Measurements from ENCODE around the gene SERTAD3.
A peak's percentile ranks its signal among the peaks of the same experiment; 100 is the strongest.
"Not testable (repeated sequence)": the region's sequence is repeated elsewhere in the genome, so short reads cannot be mapped to it uniquely, and the experiment has no call there.

The SERTAD3 gene

DNA sequence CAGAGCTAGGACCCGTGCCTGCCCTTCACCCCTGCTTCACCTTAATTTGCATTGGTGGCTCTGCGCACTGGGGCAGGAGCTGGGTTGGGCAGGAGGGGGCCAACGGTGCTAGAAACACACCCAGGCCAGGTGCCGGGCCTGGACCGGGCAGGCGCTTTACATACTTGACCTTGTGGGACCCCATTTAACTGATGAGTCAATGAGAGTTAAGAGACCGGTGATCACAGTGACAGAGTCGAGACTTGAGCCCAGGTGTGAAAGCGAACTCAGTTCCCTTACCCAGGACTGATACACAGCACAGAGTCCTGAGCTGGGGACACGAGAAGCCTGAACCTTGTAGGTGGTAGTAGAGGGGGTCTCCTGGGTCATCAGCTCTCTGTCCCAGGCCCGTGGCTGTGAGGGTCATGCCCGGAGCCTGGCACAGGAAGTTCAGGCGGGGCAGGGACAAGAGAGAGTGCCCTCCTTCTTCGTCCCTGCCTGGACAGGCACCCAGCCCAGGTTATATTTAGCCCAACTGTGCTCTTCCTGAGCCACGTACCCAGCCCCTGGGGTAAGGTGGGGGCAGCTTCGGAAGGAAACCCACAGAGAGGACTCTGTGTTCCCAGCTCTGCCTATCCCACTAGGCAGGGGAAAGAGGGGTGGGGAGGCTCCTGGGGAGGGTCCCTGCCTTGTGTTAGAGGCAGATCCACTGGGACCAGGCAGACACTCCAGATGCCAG, 32.9 kb downstream of the SERTAD3 start:
- Mint-ChIP-seq H3K4me3 (no peak overlapping the region), H3K27ac (peak overlapping the region; percentile 78)

DNA sequence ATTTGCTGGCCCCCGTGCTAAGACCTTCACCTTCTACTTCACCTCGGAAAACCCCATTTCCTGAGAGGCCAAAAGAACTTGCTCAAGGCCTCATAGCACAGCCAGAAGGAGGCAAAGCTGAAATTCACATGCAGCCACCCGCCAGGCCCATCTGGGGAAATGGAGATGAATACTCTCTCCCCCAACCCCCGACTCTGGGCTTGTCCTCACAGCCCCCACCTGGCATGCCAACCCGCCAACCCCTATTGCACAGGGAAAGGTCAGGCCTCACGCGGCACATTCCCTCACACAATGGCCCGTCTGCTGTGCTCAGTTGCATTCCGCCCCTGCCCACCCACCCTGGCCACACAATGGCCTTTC, 34.1 kb downstream of the SERTAD3 start:
- H3K36me3 Mint-ChIP-seq = no peaks in the 10 kb centered on the region

More for the DNA sequence above, 32.9 kb downstream of the SERTAD3 start:
- peak; percentile 22 for ATAC-seq
- Mint-ChIP-seq H3K36me3 (no peaks in the 10 kb centered on the region), H3K4me1 (peaks cover 37% of the 10 kb centered on the region), H3K27me3 (no peaks in the 10 kb centered on the region), H3K9me3 (no peaks in the 10 kb centered on the region)

DNA sequence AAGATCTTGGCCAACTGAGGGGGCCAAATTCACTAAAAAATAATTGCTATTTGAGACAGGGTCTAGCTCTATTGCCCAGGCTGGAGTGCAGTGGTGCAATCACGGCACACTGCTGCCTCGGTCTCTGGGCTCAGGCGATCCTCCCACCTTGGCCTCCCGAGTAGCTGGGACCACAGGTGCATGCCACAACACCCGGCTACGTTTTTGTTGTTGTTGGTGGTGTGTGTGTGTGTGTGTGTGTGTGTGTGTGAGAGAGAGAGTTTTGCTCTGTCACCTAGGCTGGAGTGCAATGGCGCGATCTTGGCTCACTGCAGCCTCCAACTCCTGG, 35.6 kb downstream of the SERTAD3 start:
- peaks cover 43% of the 10 kb centered on the region for H3K4me1 Mint-ChIP-seq
- ATAC-seq, H3K9me3 Mint-ChIP-seq, H3K4me3 Mint-ChIP-seq, H3K36me3 Mint-ChIP-seq, H3K27ac Mint-ChIP-seq, H3K27me3 Mint-ChIP-seq: not testable (repeated sequence)

More for the DNA sequence above, 34.1 kb downstream of the SERTAD3 start:
- H3K27me3 Mint-ChIP-seq = no peaks in the 10 kb centered on the region
- H3K4me3 Mint-ChIP-seq = no peak overlapping the region
- peak; percentile 57 for ATAC-seq
- H3K27ac Mint-ChIP-seq = peak overlapping the region; percentile 45
- H3K4me1 Mint-ChIP-seq = peaks cover 37% of the 10 kb centered on the region
- no peaks in the 10 kb centered on the region for H3K9me3 Mint-ChIP-seq

DNA sequence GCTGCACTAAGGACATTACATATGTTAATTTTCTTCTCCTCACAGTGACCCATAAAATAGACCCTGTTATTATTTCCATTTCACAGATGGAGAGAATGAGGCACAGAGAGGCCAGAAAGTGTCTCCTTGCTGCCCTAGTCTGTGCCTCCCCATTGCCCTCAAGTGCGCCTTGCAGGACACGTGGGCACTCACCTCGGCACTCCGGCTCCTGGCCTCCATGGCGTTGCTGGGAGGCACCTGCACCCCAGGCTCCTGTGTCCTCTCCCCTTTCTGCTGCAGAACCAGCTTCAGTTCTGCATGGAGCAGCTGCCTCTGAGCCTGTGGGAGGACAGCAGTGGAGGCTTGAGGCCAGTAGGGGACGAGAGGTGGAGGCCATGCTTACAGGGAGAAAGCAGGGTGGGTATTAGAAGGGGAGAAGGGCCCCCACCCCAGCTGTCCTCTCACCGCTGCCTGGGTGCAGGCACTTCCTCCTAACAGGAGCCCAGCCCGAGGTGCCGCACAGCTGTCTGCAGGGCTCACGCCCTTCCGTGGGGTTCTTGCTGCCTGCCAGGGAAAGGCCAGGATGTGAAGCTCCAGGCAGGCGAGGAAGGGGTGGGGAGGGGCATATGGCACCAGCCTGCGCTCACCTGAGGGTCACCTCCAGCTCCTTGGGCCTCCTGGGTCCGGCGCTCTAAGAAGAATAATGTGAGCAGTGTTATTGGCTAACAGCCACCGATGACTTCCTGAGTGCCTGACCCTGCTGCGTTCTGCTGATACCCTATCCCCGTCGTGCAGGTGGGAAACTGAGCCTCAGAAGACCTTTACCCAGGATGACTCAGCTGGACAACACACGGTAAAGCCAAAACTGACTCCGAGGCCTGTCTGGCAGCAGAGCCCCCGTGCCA, 36.2 kb downstream of the SERTAD3 start:
- Mint-ChIP-seq H3K4me1 (peaks cover 49% of the 10 kb centered on the region), H3K36me3 (no peaks in the 10 kb centered on the region), H3K27me3 (no peaks in the 10 kb centered on the region), H3K4me3 (no peak overlapping the region), H3K27ac (peak overlapping the region; percentile 57), H3K9me3 (no peaks in the 10 kb centered on the region)
- ATAC-seq = no peak

DNA sequence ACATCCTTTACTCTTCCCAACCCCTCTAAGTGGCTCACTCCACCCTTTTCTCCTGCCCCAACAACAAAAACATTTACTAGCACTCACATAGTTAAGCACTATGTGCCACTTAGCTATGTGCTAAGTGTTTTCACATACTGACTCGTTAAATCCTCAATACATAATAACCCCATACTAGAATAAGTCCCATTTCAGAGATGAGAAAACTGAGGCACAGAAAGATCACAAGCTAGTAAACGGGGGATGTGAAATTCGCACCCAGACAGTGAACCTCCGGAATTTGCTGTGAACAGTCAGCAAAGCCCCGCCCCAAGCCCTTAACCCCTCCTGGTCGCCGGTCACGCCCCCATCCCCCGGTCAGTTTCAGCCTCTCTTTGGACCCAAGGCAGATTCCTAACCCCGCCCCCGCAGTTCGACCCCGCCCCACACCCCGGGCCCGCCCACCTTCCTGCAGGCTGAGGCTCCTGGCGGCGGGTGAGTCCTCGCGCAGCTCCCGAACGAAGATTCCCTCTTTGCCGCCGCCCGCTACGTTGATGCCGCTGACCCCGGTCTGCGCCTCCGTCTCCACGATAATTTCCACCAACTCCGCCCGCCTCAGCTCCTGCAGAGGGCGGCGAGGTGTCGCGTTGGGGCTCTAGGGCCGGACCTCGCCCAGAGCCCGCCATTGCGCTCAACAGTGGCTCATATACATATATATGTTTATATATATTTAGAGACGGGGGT, 40.7 kb downstream of the SERTAD3 start:
- Mint-ChIP-seq H3K27me3 (peaks cover 11% of the 10 kb centered on the region), H3K9me3 (no peaks in the 10 kb centered on the region), H3K27ac (peak overlapping the region; percentile 67), H3K4me3 (peak overlapping the region; percentile 91), H3K4me1 (peaks cover 42% of the 10 kb centered on the region), H3K36me3 (peaks cover 7% of the 10 kb centered on the region)
- peak; percentile 90 for ATAC-seq

DNA sequence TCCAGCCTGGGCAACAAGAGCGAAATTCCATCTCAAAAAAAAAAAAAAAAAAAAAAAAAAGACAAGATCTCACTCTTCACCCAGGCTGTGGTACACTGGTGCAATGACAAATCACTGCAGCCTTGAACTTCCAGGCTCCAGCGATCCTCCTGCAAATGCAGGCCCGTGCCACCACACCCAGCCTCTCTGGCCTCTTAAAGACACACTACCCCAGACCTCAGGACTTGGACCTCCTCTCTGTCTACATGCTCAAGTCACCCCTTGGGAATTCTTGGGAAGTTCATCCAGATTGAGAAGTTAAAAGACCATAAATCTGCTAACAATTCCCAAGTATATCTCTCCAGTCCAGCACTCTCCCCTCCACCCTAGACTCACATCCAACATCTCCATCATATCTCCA, 43.6 kb downstream of the SERTAD3 start:
- H3K4me1 Mint-ChIP-seq = peaks cover 32% of the 10 kb centered on the region
- H3K36me3 Mint-ChIP-seq = peaks cover 7% of the 10 kb centered on the region
- H3K27me3 Mint-ChIP-seq = peaks cover 11% of the 10 kb centered on the region
- ATAC-seq = no peak
- H3K4me3 Mint-ChIP-seq = no peak overlapping the region
- H3K27ac Mint-ChIP-seq = no peak overlapping the region
- H3K9me3 Mint-ChIP-seq = no peaks in the 10 kb centered on the region

DNA sequence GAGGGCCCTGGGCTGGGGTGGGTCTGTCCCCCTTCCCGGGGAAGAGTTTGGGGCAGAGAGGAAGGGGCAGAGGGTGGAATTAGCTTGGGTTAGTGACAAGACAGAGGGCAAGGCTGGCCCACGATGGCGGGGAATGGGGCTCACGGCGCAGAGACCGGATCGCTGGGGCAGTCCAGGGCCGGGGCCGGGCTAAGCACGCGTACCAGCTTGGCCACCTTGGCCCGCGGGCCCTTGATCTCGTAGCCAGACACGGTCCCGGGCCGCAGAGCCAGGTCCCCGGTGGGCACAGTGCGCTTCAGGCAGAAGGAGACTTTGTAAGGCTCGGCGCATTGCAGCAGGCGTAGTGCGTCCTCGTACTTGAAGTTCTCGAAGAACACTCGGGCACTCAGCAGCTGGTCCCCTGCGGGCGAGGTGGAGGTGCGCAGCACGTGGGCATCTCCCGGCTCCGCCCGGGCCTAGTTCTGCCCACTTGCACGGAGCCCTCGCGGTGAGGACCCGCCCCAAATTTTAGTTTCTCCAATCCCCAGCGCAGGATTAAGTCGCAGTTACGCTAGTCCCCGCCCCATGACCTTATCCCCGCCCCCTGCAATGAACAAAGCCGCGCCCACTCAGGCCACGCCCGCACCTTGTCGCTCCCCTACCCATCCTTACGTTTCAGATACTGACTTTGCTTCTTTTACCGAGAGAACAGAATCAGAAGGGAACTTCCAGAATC, 45.6 kb downstream of the SERTAD3 start:
- ATAC-seq = peak; percentile 34
- Mint-ChIP-seq H3K27ac (no peak overlapping the region), H3K36me3 (peaks cover 7% of the 10 kb centered on the region), H3K9me3 (no peaks in the 10 kb centered on the region), H3K4me1 (peaks cover 26% of the 10 kb centered on the region), H3K27me3 (peaks cover 11% of the 10 kb centered on the region), H3K4me3 (no peak overlapping the region)

DNA sequence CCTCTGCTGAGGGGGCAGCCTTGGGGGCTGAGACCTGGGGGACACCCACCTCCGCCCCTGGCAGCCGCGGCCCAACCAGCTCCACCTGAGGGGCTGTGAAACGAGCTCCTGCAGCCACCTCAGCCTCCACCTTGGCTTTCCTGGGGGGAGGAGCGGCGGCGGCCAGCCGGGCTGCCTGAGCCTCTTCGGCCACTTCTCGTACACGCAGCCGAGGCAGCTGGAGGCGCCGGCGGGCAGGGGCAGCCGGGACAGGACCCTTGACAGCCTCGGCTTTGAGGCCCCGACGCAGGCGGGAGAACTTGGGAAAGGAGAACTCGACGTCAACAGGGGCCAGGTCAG, 46.6 kb downstream of the SERTAD3 start:
- H3K36me3 Mint-ChIP-seq = peaks cover 7% of the 10 kb centered on the region
- H3K4me1 Mint-ChIP-seq = peaks cover 19% of the 10 kb centered on the region
- no peaks in the 10 kb centered on the region for H3K9me3 Mint-ChIP-seq
- no peak overlapping the region for H3K27ac Mint-ChIP-seq
- no peak for ATAC-seq
- H3K27me3 Mint-ChIP-seq = peaks cover 11% of the 10 kb centered on the region
- H3K4me3 Mint-ChIP-seq = no peak overlapping the region

DNA sequence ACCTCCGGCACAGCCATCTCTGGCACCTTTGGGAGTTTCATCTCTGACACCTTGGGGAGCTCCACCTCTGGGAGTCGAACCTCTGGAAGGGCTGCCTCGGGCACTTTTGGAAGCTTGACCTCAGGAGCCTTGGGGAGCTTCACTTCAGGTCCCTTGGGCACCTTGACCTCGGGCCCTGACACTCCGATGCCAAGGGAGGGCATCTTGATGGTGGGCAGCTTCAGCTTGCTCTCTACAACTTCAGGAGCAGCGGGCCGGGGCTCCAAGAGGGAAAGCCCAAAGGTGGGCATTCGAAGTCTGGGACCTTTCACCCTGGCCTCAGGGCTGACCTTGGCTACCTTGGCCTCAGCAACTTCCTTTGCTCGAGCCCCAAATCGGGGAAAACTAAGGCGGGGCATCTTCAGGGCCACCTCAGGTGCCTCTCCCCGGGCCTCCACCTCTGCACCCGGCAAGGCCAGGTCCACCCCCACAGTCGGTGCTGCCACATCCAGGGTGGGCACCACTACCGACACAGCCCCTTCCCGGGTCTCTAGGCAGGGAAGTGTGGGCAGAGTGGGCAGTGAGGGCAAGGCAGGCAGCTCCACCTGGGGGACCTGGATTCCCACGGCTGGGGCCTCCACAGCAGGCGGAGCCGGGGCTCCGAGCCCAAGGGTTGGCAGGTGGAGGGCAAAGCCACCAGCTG, 47.1 kb downstream of the SERTAD3 start:
- Mint-ChIP-seq H3K4me1 (peaks cover 19% of the 10 kb centered on the region), H3K27ac (no peak overlapping the region), H3K9me3 (no peaks in the 10 kb centered on the region), H3K36me3 (peaks cover 7% of the 10 kb centered on the region), H3K4me3 (no peak overlapping the region), H3K27me3 (peaks cover 11% of the 10 kb centered on the region)
- no peak for ATAC-seq

DNA sequence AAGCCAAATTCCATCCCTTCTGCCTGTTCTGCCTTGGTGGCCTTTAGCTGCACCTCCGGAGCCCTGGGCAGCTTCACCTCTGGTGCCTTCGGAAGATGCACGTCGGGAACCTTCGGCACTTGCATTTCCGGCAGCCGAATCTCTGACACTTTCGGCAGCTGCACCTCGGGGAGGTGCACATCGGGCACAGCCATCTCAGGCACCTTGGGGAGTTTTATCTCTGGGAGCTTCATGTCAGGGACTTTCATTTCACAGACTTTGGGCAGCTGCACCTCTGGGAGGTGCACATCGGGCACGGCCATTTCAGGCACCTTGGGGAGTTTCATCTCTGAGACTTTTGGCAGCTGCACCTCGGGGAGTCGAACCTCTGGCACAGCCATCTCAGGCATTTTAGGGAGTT, 48.2 kb downstream of the SERTAD3 start:
- Mint-ChIP-seq H3K9me3 (no peaks in the 10 kb centered on the region), H3K4me1 (peaks cover 13% of the 10 kb centered on the region), H3K27me3 (peaks cover 11% of the 10 kb centered on the region), H3K36me3 (peaks cover 7% of the 10 kb centered on the region), H3K4me3 (no peak overlapping the region), H3K27ac (no peak overlapping the region)
- no peak for ATAC-seq

DNA sequence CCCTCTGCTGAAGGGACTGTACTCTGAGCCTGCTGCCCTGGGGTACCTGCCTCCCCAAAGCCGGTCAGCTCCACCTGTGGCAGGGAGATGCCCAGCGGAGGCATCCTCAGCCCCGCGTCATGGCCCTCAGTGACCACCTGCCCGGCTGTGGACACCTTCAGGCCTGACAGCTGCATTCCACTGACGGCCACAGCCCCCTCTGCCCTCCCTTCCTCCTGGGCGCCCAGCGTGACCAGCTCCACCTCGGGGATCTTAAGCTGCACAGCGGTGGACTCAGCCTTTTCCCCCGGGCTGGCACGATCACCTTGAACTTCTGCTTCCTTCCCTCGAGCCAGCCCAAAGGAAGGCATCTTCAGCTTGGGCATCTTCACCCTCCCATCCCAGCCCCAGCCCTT, 49.3 kb downstream of the SERTAD3 start:
- Mint-ChIP-seq H3K27me3 (peaks cover 20% of the 10 kb centered on the region), H3K4me1 (peaks cover 8% of the 10 kb centered on the region), H3K27ac (no peak overlapping the region), H3K9me3 (no peaks in the 10 kb centered on the region), H3K36me3 (peaks cover 7% of the 10 kb centered on the region), H3K4me3 (no peak overlapping the region)
- ATAC-seq = no peak

DNA sequence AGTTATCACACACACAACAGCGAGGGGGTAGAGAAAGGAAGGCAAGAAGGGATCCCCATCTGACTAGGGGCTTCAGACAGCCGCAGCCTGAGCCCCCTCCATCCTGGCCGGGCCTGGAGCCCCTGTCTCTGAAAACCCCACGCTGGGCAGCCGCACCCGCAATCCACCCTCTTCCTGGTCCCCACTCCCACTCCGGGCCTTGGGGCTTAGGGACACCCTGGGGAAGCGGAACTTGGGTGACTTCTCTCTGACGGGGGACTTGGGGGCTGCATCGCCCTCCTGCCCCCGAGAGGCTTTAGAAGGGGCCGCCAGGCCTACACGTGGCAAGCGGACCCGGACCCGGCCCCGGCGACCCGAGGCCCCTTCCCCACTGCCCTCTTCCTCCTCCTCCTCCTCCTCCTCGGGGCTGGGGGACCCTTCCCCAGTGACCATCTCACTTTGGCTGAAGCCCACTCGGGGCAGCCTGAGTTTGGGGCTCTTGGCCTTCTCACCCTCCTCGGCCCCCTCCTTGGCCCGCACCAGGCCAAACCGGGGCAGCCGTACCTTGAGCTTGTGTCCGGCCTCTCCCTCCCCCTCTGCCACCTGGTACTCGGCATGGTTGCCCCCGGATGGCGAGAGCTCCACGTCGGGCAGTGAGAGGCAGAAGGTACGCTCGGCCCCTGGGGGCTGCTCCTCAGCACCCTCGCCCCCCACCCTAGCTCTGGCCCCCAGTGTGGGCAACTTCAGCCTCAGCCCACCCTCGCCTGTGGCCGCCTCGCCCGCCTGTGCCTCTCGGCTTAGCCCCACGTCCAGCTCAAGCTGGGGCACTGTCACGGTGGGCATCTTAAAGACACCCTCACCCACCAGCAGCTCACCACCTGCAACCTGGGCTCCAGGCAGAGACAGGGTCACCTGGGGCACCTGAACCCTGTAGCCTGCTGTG, 50.0 kb downstream of the SERTAD3 start:
- Mint-ChIP-seq H3K27me3 (peaks cover 15% of the 10 kb centered on the region), H3K4me3 (no peak overlapping the region), H3K27ac (no peak overlapping the region), H3K4me1 (peaks cover 4% of the 10 kb centered on the region), H3K9me3 (no peaks in the 10 kb centered on the region), H3K36me3 (peaks cover 3% of the 10 kb centered on the region)
- ATAC-seq = peak; percentile 11

DNA sequence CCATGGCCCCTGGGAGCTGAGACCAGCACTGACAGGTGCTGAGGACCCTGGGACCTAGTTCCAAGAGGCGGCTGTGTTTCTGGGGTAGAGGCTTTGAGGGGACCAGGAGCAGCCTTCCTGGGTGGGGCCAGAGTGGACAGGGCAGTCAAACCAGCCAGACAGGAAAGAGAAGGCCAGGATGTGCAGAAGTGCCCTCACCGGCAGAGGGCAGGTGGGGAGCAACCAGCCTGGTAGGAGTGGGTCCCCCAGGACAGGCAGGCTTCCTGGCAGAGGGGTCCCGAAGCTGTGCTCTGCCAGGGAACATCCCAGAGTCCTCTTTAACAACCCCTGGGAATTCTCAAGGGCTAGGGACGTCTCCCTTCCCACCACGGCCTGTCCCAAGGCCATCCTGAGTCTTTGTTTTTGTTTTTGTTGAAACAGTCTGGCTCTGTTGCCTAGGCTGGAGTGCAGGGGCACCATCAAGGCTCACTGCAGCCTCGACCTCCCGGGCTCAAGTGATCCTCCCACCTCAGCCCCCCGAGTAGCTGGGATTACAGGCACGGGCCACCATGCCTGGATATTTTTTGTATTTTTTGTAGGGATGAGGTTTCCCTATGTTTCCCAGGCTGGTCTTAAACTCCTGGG, 51.1 kb downstream of the SERTAD3 start:
- Mint-ChIP-seq H3K27ac (peak overlapping the region; percentile 8), H3K4me3 (no peak overlapping the region), H3K9me3 (no peaks in the 10 kb centered on the region), H3K27me3 (peaks cover 11% of the 10 kb centered on the region), H3K4me1 (no peaks in the 10 kb centered on the region), H3K36me3 (no peaks in the 10 kb centered on the region)
- ATAC-seq = no peak

Data from stimulated activated memory B cell treated with anti-CD40 and anti-IgM and Interleukin-4, amounts not matched to agents 10 μg/mL and 1 μg/mL and 100 μg/mL, for 72 hours (primary cell).